Non-pigmented ciliary epithelial cell (primary cell): Measurements from ENCODE around the gene VENTX.
"Not testable (repeated sequence)": the region's sequence is repeated elsewhere in the genome, so short reads cannot be mapped to it uniquely, and the experiment has no call there.

Experiments used
- DNase-seq: peaks from one replicate; pipeline ENCODE4 v3.0.0-alpha.2; 2010; ENCODE audit warnings: low read depth

The VENTX gene

DNA sequence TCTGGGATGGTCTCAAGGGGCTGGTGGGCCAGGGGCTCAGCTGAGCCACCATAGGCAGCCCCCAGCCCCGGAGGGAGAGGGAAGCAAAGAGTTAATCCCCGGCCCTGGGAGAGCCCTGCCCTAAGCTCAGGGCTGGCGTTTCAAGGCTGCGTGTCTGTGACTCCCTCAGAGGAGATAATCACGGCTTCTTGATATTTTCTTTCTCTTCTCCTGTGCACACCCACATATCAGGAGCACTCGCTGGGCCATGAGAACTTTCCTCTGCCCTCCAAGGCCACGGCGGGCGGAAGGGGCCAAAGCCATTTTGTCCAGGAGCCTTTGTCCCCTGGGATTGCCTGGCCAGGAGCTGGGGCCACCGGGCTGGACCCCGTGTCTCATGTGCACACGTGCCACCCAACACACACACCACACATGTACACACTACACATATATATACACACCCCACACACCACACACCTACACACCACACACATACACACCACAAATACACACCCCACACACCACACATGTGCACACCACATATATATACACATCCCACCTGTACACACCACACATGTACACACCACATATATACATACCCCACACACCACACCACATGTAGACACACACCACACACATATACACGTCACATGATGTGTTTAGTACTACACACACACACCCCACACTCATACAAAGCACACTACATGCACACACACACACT lies 16.9 kb downstream of the VENTX start:
- no peak for DNase-seq

GRCh38 chr10:133255323-133255722 lies 17.7 kb downstream of the VENTX start:
- DNase-seq, result no peak

GRCh38 chr10:133257489-133258065 lies 19.9 kb downstream of the VENTX start:
- no peak for DNase-seq

DNA sequence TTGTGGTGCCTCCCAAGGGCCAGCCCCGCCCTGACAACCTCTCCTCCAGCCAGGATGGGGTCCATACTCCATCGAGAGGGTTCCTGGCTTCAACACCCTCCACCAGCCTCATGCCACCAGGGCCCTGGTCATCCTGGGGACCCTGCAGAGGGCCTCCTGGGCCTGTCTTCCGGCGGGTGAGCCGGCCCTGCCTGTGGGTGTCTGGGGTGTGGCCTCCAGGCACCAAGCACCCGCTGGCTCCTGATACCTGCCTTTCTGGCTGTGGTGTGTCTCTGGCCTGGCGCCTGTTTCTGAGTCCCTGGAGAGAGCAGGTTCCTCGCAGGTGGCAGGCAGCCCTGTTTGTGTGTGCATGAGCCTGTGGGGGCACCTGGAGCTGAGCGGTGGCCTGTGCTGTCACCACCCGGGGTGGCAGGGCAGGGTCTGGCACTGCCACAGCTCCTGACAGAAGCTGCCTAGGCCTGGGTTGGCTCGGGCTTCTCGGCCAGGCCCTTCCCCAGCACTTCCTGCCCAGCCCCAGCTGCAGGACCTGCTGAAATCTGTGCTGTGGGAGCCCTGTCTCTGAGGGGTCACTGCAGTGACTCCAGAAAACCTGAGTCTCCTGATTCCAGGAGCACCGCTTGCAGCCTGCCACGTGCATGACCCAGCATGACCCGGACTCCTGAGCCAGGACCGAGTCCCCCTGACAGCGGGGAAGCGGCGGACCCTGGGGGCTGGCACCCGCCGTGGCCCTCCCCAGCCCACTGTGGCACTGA lies 20.6 kb downstream of the VENTX start:
- DNase-seq, result no peak

GRCh38 chr10:133258818-133259601 lies 21.4 kb downstream of the VENTX start:
- peak; percentile 96 for DNase-seq

- no peak for DNase-seq
Observed at GRCh38 chr10:133259602-133259989, 21.9 kb downstream of the VENTX start.

GRCh38 chr10:133260895-133261725 lies 23.5 kb downstream of the VENTX start:
- no peak for DNase-seq

DNA sequence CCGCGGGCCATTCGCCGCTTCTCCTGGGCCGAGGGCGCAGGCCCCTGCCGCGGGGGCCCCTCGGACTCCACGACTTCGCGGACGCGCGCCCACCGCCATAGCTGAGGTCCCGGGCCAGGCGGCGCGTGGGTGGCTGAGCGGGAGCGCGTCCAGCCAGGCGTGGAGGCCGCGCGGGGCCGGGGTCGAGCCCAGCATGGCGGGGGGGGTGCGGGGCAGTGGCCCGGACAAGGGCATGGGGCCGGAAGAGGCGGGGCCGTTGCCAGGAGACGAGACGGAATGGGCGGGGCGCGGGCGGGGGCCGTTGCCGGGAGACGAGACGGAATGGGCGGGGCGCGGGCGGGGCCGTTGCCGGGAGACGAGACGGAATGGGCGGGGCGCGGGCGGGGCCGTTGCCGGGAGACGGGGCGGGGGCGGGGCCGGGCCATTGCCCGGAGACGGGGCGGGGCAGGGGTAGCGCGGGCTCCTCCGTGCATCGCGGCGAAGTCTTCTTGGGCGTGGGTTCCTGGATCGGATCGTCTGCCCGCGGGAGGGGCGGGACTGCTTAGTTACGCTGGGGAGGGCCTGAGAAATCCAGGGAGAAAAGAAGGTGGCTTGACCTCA lies 24.2 kb downstream of the VENTX start:
- DNase-seq, result no peak

DNA sequence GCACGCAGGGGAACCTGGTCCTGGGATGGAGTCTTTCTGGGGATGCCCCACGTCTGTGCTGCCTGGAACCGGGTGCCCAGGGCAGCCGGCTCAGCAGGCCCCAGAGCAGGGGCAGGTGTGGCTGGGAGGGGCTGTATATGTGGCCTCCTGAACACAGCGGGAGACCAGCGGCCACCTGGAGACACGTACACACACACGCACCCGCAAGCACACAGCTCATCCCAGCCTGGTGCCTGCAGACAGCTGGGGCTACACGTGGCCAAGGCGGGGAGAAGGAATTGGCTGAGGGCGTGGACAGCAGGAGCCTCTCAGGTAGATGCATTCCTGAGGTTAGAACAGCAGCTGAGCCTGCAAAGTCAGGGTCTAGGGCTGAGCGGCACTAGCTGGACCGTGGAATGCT lies 25.0 kb downstream of the VENTX start:
- no peak for DNase-seq

DNA sequence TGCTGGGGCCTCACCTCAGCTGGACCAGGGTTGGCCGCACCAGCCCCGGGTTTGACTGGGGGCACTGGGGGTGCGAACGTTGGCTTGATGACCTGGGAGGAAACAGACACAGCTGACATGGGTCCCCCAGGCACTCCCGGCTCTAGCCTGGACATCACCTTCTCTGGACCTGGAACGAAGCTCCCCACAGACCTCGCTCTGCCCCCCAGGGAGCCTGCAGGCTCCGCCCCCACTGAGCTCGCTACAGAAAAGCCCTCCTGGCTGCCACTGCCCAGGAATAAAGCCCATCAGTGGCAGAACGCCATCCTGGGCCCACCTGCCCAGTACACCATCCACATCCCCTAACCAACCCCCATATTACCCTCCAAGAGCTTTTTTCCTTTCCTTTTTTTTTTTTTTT lies 26.0 kb downstream of the VENTX start:
- no peak for DNase-seq

DNA sequence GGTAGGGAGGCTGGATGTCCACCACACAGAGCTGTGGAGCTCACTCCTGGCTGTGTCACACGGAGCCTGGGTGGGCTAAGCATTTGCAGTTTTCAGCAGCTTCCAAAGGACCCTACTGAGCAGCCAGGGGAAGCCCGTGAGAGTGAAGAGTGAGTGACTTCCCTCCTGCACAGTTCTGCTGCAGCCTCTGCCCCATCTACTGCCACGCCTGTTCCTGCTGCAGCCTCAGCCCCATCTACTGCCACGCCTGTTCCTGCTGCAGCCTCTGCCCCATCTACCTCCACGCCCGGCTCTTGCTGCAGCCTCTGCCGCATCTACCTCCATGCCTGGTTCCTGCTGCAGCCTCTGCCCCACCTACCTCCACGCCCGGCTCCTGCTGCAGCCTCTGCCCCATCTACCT lies 26.8 kb downstream of the VENTX start:
- DNase-seq, result no peak

DNA sequence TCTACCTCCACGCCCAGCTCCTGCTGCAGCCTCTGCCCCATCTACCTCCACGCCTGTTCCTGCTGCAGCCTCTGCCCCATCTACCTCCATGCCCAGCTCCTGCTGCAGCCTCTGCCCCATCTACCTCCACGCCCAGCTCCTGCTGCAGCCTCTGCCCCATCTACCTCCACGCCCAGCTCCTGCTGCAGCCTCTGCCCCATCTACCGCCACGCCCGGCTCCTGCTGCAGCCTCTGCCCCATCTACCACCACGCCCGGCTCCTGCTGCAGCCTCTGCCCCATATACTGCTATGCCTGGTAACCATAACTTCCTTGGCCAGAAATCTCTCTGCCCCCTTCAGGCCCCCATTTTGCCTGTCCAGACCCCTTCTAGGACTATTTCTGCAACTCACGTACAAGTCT lies 27.4 kb downstream of the VENTX start:
- not testable (repeated sequence) for DNase-seq

DNA sequence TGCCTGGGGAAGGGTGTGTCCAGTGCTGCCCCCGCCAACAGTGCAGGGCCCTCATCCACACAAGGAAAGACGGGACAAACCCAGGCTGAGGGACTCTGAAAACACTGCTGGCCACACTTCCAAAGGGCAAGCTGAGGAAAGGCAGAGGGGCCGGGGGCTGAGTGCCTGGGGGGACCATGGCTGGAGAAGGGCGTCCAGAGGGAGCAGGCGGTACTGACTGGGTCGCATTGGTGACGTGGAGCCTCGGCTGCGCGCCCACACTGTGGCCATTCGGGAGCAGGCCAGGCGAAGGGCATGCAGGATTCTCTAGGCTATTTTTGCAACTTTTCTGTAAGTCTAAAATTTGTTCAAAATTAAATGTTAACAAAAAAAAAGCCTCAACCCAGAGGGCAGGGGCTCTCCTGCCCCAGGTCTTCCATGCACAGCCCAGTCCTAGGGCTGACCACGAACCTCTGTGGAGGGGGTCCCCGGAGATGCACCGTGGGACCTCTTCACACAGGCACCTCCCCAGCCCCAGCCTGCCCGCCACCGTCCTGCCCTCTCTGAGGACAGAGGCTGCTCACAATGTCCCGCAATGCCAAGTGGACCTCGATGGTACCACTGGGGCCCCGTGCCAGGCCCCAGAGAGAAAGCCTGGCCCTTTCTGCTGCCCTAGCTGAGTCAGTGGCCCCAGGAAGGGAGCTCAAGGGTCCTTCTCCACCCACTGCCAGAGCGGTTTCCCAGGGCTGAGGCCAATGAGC lies 28.6 kb downstream of the VENTX start:
- DNase-seq, result no peak

GRCh38 chr10:133267293-133267692 lies 29.6 kb downstream of the VENTX start:
- no peak for DNase-seq

DNA sequence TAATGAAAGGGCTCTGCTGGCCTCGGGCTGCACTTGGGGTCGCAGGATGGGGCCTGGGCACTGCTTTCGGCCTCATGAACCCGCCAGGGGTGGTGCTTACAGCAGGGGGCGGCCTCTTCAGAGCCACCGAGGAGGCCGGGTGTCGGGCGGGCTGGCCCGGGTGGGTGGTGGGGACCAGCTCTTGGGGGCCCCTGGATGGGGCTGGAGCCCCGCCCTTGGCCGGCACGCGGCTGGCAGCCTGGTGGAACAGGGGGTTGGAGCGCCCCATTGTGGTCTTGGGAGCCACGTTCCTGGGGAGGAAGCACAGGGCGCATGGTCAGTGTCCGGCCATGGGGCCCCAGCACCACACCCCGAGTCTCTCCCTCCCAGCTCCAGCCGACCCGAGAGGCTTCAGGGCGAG lies 30.2 kb downstream of the VENTX start:
- no peak for DNase-seq

- DNase-seq, result no peak
Observed at GRCh38 chr10:133268532-133268931, 30.9 kb downstream of the VENTX start.

- DNase-seq, result no peak
Observed at GRCh38 chr10:133269367-133269766, 31.7 kb downstream of the VENTX start.

DNA sequence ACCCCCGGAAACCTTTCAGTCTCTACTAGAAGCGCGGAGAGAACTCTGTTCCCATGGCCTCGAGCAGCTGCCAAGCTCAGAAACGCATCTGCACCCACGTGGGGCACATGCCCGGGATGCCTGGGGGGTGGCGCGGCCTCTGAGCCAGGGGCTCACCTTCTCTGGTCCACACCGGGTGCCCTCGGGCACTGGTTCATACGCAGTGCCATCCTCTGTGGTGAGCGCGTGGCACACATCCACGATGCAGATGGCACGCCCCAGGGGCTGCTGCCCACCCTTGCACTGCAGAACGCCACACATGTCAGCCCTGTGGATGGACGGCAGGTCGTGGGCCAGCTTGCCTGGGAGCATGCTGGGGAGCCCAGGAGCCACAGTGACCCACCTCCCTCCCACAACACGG lies 32.5 kb downstream of the VENTX start:
- DNase-seq, result no peak

DNA sequence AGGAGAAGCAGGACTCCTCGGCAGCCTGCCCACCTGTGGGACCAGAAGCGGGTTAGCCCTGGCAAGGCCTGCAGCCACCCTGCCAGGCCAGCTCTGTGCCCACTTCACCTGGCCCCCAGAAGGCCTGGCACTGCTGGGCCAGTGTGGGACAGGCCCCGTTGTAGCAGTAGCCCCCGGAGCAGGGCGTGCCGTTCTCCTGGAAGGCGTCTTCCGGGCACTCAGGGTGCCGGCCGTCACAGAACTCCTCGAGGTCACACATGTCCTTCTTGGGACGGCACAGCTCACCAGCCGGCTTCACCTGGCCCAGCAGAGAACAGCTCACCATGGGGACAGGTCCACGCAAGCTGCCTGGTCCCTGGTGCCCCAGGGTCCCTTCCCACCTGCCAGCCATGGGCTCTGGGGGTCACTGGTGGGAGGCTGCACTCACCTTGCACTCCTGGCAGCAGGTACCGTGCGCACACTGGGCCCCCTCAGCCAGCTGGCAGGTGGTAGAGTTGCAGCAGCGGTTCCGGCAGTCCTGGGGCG lies 33.2 kb downstream of the VENTX start:
- DNase-seq, result no peak
